Activated T-cell treated with anti-CD3 and anti-CD28 coated beads for 4 hours (primary cell): ENCODE results near the gene CER1.
"Not testable (repeated sequence)": the region's sequence is repeated elsewhere in the genome, so short reads cannot be mapped to it uniquely, and the experiment has no call there.

Experiments
- DNase-seq: peaks from one replicate; pipeline ENCODE4 v3.0.0-alpha.2; 2020

CER1 gene

GRCh38 chr9:14713187-14713767 lies 9.3 kb downstream of the CER1 start:
- DNase-seq, result no peak

GRCh38 chr9:14710804-14711203 lies 11.7 kb downstream of the CER1 start:
- DNase-seq, result no peak

GRCh38 chr9:14706530-14707140 lies 15.9 kb downstream of the CER1 start:
- no peak for DNase-seq

- no peak for DNase-seq
Observed at GRCh38 chr9:14705079-14705478, 17.5 kb downstream of the CER1 start.

GRCh38 chr9:14704281-14704680 lies 18.3 kb downstream of the CER1 start:
- DNase-seq, result no peak

GRCh38 chr9:14702200-14702720 lies 20.3 kb downstream of the CER1 start:
- DNase-seq, result no peak

GRCh38 chr9:14693251-14693861 lies 29.2 kb downstream of the CER1 start, which contains the start of gene ZDHHC21:
TSS of gene ZDHHC21 (minus strand) at chr9:14693432. CDS start at chr9:14674340, 19,092 bp downstream.
- no peak for DNase-seq

GRCh38 chr9:14692470-14693250 lies 29.9 kb downstream of the CER1 start:
- DNase-seq, result peak; percentile 34

- no peak for DNase-seq
Observed at GRCh38 chr9:14690948-14691730, 31.4 kb downstream of the CER1 start.

- DNase-seq, result no peak
Observed at GRCh38 chr9:14687042-14687719, 35.4 kb downstream of the CER1 start.

- no peak for DNase-seq
Observed at GRCh38 chr9:14686168-14686567, 36.4 kb downstream of the CER1 start.

GRCh38 chr9:14682616-14683015 lies 39.9 kb downstream of the CER1 start:
- DNase-seq, result not testable (repeated sequence)

GRCh38 chr9:14678776-14679175 lies 43.8 kb downstream of the CER1 start:
- DNase-seq, result no peak

- DNase-seq, result no peak
Observed at GRCh38 chr9:14677872-14678271, 44.7 kb downstream of the CER1 start.

GRCh38 chr9:14677396-14677795 lies 45.1 kb downstream of the CER1 start:
- DNase-seq, result no peak

- DNase-seq, result no peak
Observed at GRCh38 chr9:14674630-14675029, 47.9 kb downstream of the CER1 start.

GRCh38 chr9:14671377-14671776 lies 51.2 kb downstream of the CER1 start:
- DNase-seq, result no peak

- DNase-seq, result no peak
Observed at GRCh38 chr9:14670718-14671117, 51.8 kb downstream of the CER1 start.
